Activated CD8-positive, alpha-beta memory T cell treated with anti-CD3 and anti-CD28 coated beads, Interleukin-2, amount 10 ng/mL, durations not matched to agents 7 days and 5 days (primary cell): ENCODE measurements around the gene BORCS8. TPM values are rescaled to one million over a fixed set of nuclear protein-coding genes. Genes with fewer than 3 reads are reported as not detected.
"Not testable (repeated sequence)": the region's sequence is repeated elsewhere in the genome, so short reads cannot be mapped to it uniquely, and the experiment has no call there.

Experiments
- ATAC-seq: fragments of 150-1000 bp; cut with Tn5 transposase; one replicate; pipeline ENCODE4 v1.10.0; 2021; ENCODE audit warnings: moderate library complexity
- CTCF ChIA-PET: fragments of 350-600 bp; sonication (Branson Sonifier 250); formaldehyde crosslinking; loops from one replicate; lab custom pipeline; 2021; ENCODE audit warnings: antibody characterized with exemption; lab: Charles Lee
- DNase-seq: peaks from one replicate; pipeline ENCODE4 v3.0.0-alpha.2; 2020
- H3K27ac Mint-ChIP-seq: one replicate; pipeline ENCODE4 v1.8.0; 2021; ENCODE audit warnings: mild to moderate bottlenecking, mixed read lengths
- H3K27me3 Mint-ChIP-seq: one replicate; pipeline ENCODE4 v1.8.0; 2021; ENCODE audit warnings: mixed read lengths
- H3K36me3 Mint-ChIP-seq: one replicate; pipeline ENCODE4 v1.8.0; 2021; ENCODE audit warnings: mild to moderate bottlenecking, mixed read lengths
- H3K4me1 Mint-ChIP-seq: one replicate; pipeline ENCODE4 v1.8.0; 2021; ENCODE audit warnings: mixed read lengths
- H3K4me3 Mint-ChIP-seq: one replicate; pipeline ENCODE4 v1.8.0; 2021; ENCODE audit warnings: mild to moderate bottlenecking, moderate library complexity, mixed read lengths
- H3K9me3 Mint-ChIP-seq: one replicate; pipeline ENCODE4 v1.8.0; 2022; ENCODE audit warnings: low read depth, mixed read lengths
- total RNA-seq, 2 experiments: library from RNA; stranded (reverse); gene quantifications; one replicate each; pipeline ENCODE4 v1.2.3, GENCODE V29; 2021

The BORCS8 gene
- total RNA-seq, 2 experiments from 2014 or later = 33.1 to 34.8 TPM

GRCh38 chr19:19192910-19193423, 1.0 kb upstream of the BORCS8 start:
- DNase-seq (no peak), ATAC-seq (peak; percentile 8)
- Mint-ChIP-seq H3K27ac (peak overlapping the region; percentile 98), H3K4me1 (peaks cover 34% of the 10 kb centered on the region), H3K27me3 (no peaks in the 10 kb centered on the region), H3K4me3 (peak overlapping the region; percentile 90), H3K36me3 (peaks cover 11% of the 10 kb centered on the region), H3K9me3 (no peaks in the 10 kb centered on the region)
- CTCF ChIA-PET = interaction anchor here (0.7 to 3.0 kb wide), 4 partner anchors 9 to 33 kb away, joined by 3 to 29 read pairs (median 4); partner anchors contain the start of gene NR2C2AP

GRCh38 chr19:19191768-19192077, 229 bp downstream of the BORCS8 start:
- Mint-ChIP-seq H3K4me1 (peaks cover 34% of the 10 kb centered on the region), H3K4me3 (peak overlapping the region; percentile 90), H3K9me3 (no peaks in the 10 kb centered on the region), H3K27ac (peak overlapping the region; percentile 98), H3K36me3 (peaks cover 14% of the 10 kb centered on the region), H3K27me3 (no peaks in the 10 kb centered on the region)
- ATAC-seq (no peak), DNase-seq (no peak)
- CTCF ChIA-PET = interaction anchor here (0.8 to 3.0 kb wide), 6 partner anchors 10 to 299 kb away, joined by 3 to 29 read pairs (median 4); partner anchors contain the start of gene NR2C2AP

- ATAC-seq = no peak
- CTCF ChIA-PET = interaction anchor here (2.9 kb wide), 1 partner anchor 12 kb away, joined by 14 read pairs; no protein-coding TSS in a partner anchor
These were observed 5.2 kb downstream of the BORCS8 start for GRCh38 chr19:19186742-19187141.

GRCh38 chr19:19185853-19186740, 5.9 kb downstream of the BORCS8 start:
- H3K27ac Mint-ChIP-seq = no peak overlapping the region
- no peak overlapping the region for H3K4me3 Mint-ChIP-seq
- no peaks in the 10 kb centered on the region for H3K27me3 Mint-ChIP-seq
- ATAC-seq (peak; percentile 89), DNase-seq (peak; percentile 72)
- H3K9me3 Mint-ChIP-seq = no peaks in the 10 kb centered on the region
- peaks cover 21% of the 10 kb centered on the region for H3K4me1 Mint-ChIP-seq
- CTCF ChIA-PET = interaction anchor here (0.6 to 2.9 kb wide), 4 partner anchors 11 to 304 kb away, joined by 3 to 14 read pairs (median 8); no protein-coding TSS in a partner anchor
- peaks cover 33% of the 10 kb centered on the region for H3K36me3 Mint-ChIP-seq

More at GRCh38 chr19:19186742-19187141, 5.2 kb downstream of the BORCS8 start:
- H3K27me3 Mint-ChIP-seq = no peaks in the 10 kb centered on the region
- no peak for DNase-seq
- no peak overlapping the region for H3K4me3 Mint-ChIP-seq
- peaks cover 25% of the 10 kb centered on the region for H3K4me1 Mint-ChIP-seq
- no peak overlapping the region for H3K27ac Mint-ChIP-seq
- H3K9me3 Mint-ChIP-seq = no peaks in the 10 kb centered on the region
- peaks cover 28% of the 10 kb centered on the region for H3K36me3 Mint-ChIP-seq

- Mint-ChIP-seq H3K4me3 (no peak overlapping the region), H3K9me3 (no peaks in the 10 kb centered on the region), H3K27me3 (no peaks in the 10 kb centered on the region), H3K36me3 (peaks cover 32% of the 10 kb centered on the region), H3K27ac (no peak overlapping the region), H3K4me1 (peaks cover 5% of the 10 kb centered on the region)
- DNase-seq = no peak
- no peak for ATAC-seq
- CTCF ChIA-PET = no interaction called here
These were observed 10.4 kb downstream of the BORCS8 start for GRCh38 chr19:19181488-19181998.

GRCh38 chr19:19179548-19180441, 12.2 kb downstream of the BORCS8 start:
- peaks cover 26% of the 10 kb centered on the region for H3K36me3 Mint-ChIP-seq
- ATAC-seq (no peak), DNase-seq (no peak)
- H3K4me1 Mint-ChIP-seq = no peaks in the 10 kb centered on the region
- no peaks in the 10 kb centered on the region for H3K9me3 Mint-ChIP-seq
- H3K4me3 Mint-ChIP-seq = no peak overlapping the region
- no peak overlapping the region for H3K27ac Mint-ChIP-seq
- no peaks in the 10 kb centered on the region for H3K27me3 Mint-ChIP-seq
- CTCF ChIA-PET = interaction anchor here (0.9 kb wide), 1 partner anchor 23 kb away, joined by 4 read pairs; the partner anchor contains the start of gene NR2C2AP

GRCh38 chr19:19176950-19177349, 15.0 kb downstream of the BORCS8 start:
- Mint-ChIP-seq H3K4me1 (no peaks in the 10 kb centered on the region), H3K27ac (no peak overlapping the region), H3K9me3 (no peaks in the 10 kb centered on the region), H3K27me3 (no peaks in the 10 kb centered on the region), H3K4me3 (no peak overlapping the region), H3K36me3 (peaks cover 16% of the 10 kb centered on the region)
- ATAC-seq (no peak), DNase-seq (no peak)
- CTCF ChIA-PET = interaction anchor here (1.6 kb wide), 1 partner anchor 32 kb away, joined by 4 read pairs; no protein-coding TSS in a partner anchor

- H3K4me1 Mint-ChIP-seq = peaks cover 12% of the 10 kb centered on the region
- H3K9me3 Mint-ChIP-seq, H3K36me3 Mint-ChIP-seq, ATAC-seq, H3K27me3 Mint-ChIP-seq, DNase-seq, H3K4me3 Mint-ChIP-seq, H3K27ac Mint-ChIP-seq: not testable (repeated sequence)
- CTCF ChIA-PET = interaction anchor here (0.7 to 2.7 kb wide), 3 partner anchors 13 to 85 kb away, joined by 3 to 15 read pairs (median 14); no protein-coding TSS in a partner anchor
These were observed 18.7 kb downstream of the BORCS8 start for GRCh38 chr19:19173243-19173642.

GRCh38 chr19:19171821-19172532, 20.0 kb downstream of the BORCS8 start:
- H3K27me3 Mint-ChIP-seq = no peaks in the 10 kb centered on the region

GRCh38 chr19:19170873-19171672, 20.9 kb downstream of the BORCS8 start:
- Mint-ChIP-seq H3K4me3 (no peak overlapping the region), H3K27me3 (no peaks in the 10 kb centered on the region), H3K36me3 (no peaks in the 10 kb centered on the region), H3K4me1 (peaks cover 12% of the 10 kb centered on the region), H3K9me3 (no peaks in the 10 kb centered on the region), H3K27ac (no peak overlapping the region)
- CTCF ChIA-PET = no interaction called here
- no peak for DNase-seq
- no peak for ATAC-seq

More at GRCh38 chr19:19171821-19172532, 20.0 kb downstream of the BORCS8 start:
- DNase-seq (no peak), ATAC-seq (no peak)
- CTCF ChIA-PET = no interaction called here
- Mint-ChIP-seq H3K27ac (no peak overlapping the region), H3K4me3 (no peak overlapping the region), H3K4me1 (peaks cover 12% of the 10 kb centered on the region), H3K9me3 (no peaks in the 10 kb centered on the region), H3K36me3 (no peaks in the 10 kb centered on the region)

- Mint-ChIP-seq H3K9me3 (no peaks in the 10 kb centered on the region), H3K36me3 (no peaks in the 10 kb centered on the region), H3K4me3 (no peak within 1 kb of the TSS), H3K27ac (no peak within 1 kb of the TSS), H3K27me3 (no peaks in the 10 kb centered on the region), H3K4me1 (peaks cover 12% of the 10 kb centered on the region)
- DNase-seq (peak; percentile 82), ATAC-seq (peak; percentile 90)
- CTCF ChIA-PET = interaction anchor here (0.6 to 1.6 kb wide), 2 partner anchors 14 to 191 kb away, joined by 3 to 5 read pairs; no protein-coding TSS in a partner anchor
These were observed 21.7 kb downstream of the BORCS8 start, which contains the start of gene MEF2B for GRCh38 chr19:19170053-19170872. Gene MEF2B, minus strand, starts transcription at chr19:19170263. Its CDS starts 19,528 bp downstream, at chr19:19150735.
